ENCODE data around the gene PLXNB1. TPM values are rescaled to one million over a fixed set of nuclear protein-coding genes. Genes with fewer than 3 reads are reported as not detected.

The PLXNB1 gene
- total RNA-seq, 3 donors from 2014 or later, result 98.1 to 136 (median 127) TPM

DNA sequence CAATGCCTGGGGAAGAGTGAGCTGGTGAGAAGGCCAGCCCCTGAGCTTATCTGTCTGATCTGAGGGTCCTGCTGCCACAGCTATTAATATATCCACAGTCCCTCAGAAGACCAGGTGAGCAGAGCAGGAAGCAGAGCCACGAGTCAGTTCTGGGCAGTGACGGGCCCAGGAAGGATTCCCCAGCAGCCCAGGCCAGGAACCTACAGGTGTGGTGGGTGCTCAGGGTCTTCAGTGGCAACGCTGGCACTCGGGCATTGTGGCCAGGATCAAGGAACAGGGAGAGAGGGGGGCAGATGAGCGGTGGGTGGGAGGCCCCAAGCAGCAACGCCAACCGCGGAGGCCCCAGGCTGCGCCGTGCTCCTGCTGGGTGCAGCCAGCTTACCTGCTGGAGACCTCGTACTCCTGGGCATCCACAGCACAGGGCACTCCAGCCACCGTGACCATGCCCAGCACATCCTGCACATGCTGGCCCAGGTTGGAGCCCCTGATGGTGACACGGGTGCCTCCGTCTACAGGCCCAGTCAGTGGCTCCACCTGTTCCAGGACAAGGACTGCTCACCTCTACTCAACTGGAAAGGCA is 12.3 kb downstream of the PLXNB1 start:
- TF ChIP-seq, protein P1, sequence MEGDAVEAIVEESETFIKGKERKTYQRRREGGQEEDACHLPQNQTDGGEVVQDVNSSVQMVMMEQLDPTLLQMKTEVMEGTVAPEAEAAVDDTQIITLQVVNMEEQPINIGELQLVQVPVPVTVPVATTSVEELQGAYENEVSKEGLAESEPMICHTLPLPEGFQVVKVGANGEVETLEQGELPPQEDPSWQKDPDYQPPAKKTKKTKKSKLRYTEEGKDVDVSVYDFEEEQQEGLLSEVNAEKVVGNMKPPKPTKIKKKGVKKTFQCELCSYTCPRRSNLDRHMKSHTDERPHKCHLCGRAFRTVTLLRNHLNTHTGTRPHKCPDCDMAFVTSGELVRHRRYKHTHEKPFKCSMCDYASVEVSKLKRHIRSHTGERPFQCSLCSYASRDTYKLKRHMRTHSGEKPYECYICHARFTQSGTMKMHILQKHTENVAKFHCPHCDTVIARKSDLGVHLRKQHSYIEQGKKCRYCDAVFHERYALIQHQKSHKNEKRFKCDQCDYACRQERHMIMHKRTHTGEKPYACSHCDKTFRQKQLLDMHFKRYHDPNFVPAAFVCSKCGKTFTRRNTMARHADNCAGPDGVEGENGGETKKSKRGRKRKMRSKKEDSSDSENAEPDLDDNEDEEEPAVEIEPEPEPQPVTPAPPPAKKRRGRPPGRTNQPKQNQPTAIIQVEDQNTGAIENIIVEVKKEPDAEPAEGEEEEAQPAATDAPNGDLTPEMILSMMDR (IDR thresholded peaks at IDR 0.05), result no peak
- no peak for ATAC-seq
- intact Hi-C loops (cut with DNase I, micrococcal nuclease), result no loop called here
- peak in 1 of 3 donors; percentile 34 for DNase-seq
- H3K4me3 ChIP-seq, result no peak overlapping the region
- H3K4me1 ChIP-seq (ENCODE audit: low read depth), result no peaks in the 10 kb centered on the region
- no peaks in the 10 kb centered on the region for H3K9me3 ChIP-seq
- no peaks in the 10 kb centered on the region for H3K36me3 ChIP-seq (ENCODE audit: low read depth)

DNA sequence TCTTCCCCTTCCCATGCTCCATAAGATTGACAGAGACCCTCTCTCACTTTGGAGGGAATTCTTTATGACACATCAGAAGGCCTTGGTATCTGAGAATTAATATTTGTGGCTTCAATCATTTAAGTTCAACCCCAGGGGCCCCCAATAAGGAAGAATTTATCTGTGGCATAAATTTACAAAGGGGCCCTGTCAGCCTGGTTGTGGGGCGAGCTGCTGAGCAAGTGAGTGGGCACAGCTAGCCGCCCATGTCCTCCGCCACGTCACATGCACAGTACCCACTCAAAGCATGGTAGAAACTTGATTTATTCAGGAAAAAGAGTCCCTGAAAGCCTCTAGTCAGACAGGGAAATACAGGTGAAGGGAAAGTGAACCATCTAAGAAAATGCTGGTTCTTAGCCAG is 13.3 kb downstream of the PLXNB1 start:
- no peaks in the 10 kb centered on the region for H3K4me1 ChIP-seq (ENCODE audit: low read depth)
- TF ChIP-seq, protein P1 (IDR thresholded peaks at IDR 0.05), result no peak
- DNase-seq (no peak), ATAC-seq (no peak)
- H3K4me3 ChIP-seq, result no peak overlapping the region
- no peaks in the 10 kb centered on the region for H3K36me3 ChIP-seq (ENCODE audit: low read depth)
- no peaks in the 10 kb centered on the region for H3K9me3 ChIP-seq
- intact Hi-C loops (cut with DNase I, micrococcal nuclease), result no loop called here

- peak in 1 of 3 donors; percentile 33 for DNase-seq
- no peaks in the 10 kb centered on the region for H3K36me3 ChIP-seq (ENCODE audit: low read depth)
- H3K4me1 ChIP-seq (ENCODE audit: low read depth), result no peaks in the 10 kb centered on the region
- H3K4me3 ChIP-seq, result no peak overlapping the region
- H3K9me3 ChIP-seq, result no peaks in the 10 kb centered on the region
- TF ChIP-seq, protein P1 (IDR thresholded peaks at IDR 0.05), result no peak
- intact Hi-C loops (cut with DNase I, micrococcal nuclease), result no loop called here
- no peak for ATAC-seq
Observed at GRCh38 chr3:48416091-48416505, 13.8 kb downstream of the PLXNB1 start.

DNA sequence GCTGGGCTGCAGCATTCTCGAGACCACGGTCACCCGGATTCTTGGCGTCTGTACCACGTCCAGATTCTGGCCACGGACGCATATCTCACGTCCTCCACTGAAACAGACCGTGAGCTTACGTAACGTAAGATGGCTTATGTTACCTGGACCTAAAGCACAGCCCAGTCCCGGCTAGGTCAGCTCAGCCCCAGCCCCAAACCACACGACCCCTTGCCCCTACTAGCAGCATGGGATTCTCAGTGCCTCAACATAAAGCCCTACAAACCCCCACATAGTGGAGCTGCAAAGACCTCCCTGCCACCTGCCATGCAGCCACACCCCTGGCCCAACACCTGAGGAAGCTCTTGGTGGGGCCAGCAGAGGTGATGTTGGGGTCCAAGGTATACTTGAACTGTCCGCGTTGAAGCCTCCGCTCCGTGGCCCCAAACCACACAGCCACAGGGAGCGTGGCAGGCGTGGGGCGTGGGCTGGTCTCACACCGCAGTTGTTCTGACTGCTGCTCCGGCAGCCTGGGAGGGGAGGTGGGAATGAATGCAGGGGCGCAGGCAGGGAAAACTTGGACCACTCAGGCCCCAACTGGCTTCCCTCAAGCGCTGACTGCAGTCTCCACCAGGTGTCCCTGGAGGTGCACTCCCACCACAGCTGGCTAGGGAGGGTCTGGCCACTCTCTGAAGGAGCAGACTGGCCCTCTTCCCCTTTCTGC is 14.5 kb downstream of the PLXNB1 start:
- TF ChIP-seq, protein P1 (IDR thresholded peaks at IDR 0.05), result no peak
- no peaks in the 10 kb centered on the region for H3K36me3 ChIP-seq (ENCODE audit: low read depth)
- intact Hi-C loops (cut with DNase I, micrococcal nuclease), result no loop called here
- no peak for ATAC-seq
- H3K4me3 ChIP-seq, result no peak overlapping the region
- no peaks in the 10 kb centered on the region for H3K4me1 ChIP-seq (ENCODE audit: low read depth)
- peak in 1 of 3 donors; percentile 16 for DNase-seq
- H3K9me3 ChIP-seq, result no peaks in the 10 kb centered on the region

GRCh38 chr3:48414376-48415250 is 15.3 kb downstream of the PLXNB1 start:
- Histone ChIP-seq H3K36me3 (ENCODE audit: low read depth) (no peaks in the 10 kb centered on the region), H3K4me1 (ENCODE audit: low read depth) (no peaks in the 10 kb centered on the region), H3K4me3 (no peak overlapping the region), H3K9me3 (no peaks in the 10 kb centered on the region)
- no peak for ATAC-seq
- intact Hi-C loops (cut with DNase I, micrococcal nuclease), result no loop called here
- TF ChIP-seq, protein P1 (IDR thresholded peaks at IDR 0.05), result no peak
- DNase-seq, result peak in 1 of 3 donors; percentile 20

Measured in mucosa of descending colon (tissue), 3 donors.